Effector memory CD4-positive, alpha-beta T cell (primary cell): ENCODE data around the gene RER1.
"Not testable (repeated sequence)": the region's sequence is repeated elsewhere in the genome, so short reads cannot be mapped to it uniquely, and the experiment has no call there.

Experiments used
- DNase-seq, 3 donors: peaks; one replicate each; pipeline ENCODE4 v3.0.0-alpha.2; 2020
- H3K27ac ChIP-seq: 2 replicates; pipeline ENCODE4 v1.7.0; 2013; ENCODE audit warnings: mild to moderate bottlenecking, low read length, moderate library complexity; ENCODE audit not compliant: insufficient read depth, poor library complexity, severe bottlenecking
- H3K27me3 ChIP-seq: replicated peaks from 2 replicates; pipeline ENCODE4 v1.7.0; 2013; ENCODE audit warnings: mild to moderate bottlenecking, low read length; ENCODE audit not compliant: insufficient read depth, control insufficient read depth, poor library complexity, severe bottlenecking
- H3K36me3 ChIP-seq: 2 replicates; pipeline ENCODE4 v1.7.0; 2013; ENCODE audit warnings: mild to moderate bottlenecking, low read length, moderate library complexity; ENCODE audit not compliant: control insufficient read depth, insufficient read depth
- H3K4me1 ChIP-seq: 2 replicates; pipeline ENCODE4 v1.7.0; 2013; ENCODE audit warnings: low read length, mild to moderate bottlenecking; ENCODE audit not compliant: control insufficient read depth, insufficient read depth, poor library complexity, severe bottlenecking
- H3K4me3 ChIP-seq: 2 replicates; pipeline ENCODE4 v1.7.0; 2013; ENCODE audit warnings: low read length, low read depth, mild to moderate bottlenecking; ENCODE audit not compliant: insufficient read depth, poor library complexity, severe bottlenecking
- H3K9me3 ChIP-seq: 2 replicates; pipeline ENCODE4 v1.7.0; 2013; ENCODE audit warnings: mild to moderate bottlenecking, low read length, moderate library complexity; ENCODE audit not compliant: control insufficient read depth

The RER1 gene

DNA sequence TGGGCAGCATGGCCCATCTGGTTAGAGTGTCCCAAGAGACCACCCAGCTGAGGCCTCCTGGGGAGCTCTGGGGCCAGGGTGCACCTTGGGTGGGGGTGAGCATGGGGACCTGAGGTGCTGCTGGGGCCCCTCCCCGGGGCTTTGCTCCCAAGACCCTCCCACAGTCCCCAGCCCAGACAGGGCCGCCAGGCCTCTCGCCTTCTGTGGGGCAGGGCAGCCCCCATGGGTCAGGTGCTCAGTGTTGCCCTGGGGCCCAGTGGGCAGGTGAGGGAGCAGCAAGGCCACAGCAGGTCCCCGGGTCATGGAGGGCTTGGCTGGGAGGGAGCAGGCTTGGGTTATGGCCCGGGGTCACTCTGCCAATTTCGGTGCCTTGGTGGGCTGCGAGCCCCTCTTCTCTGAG lies 45.2 kb downstream of the RER1 start:
- DNase-seq = no peak
- Histone ChIP-seq H3K9me3 (no peaks in the 10 kb centered on the region), H3K36me3 (no peaks in the 10 kb centered on the region), H3K4me1 (no peaks in the 10 kb centered on the region), H3K4me3 (no peak overlapping the region), H3K27me3 (no peaks in the 10 kb centered on the region), H3K27ac (no peak overlapping the region)

DNA sequence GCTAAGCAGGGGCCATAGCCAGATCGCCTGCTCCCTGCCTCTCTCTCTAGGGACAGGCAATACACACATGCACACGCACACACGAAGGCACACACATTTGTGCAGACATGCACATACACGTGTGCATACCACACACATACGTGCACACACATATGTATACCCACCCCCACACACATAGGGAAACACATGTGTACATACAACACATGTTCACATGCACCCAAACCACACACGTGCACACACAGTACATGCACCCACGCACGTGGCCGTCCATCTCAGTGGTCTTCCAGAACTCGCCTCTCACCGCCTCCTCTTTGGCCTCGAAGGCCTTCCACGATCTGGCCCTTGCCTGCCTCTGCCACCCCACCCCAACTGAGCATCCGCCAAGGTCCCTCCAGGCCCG lies 46.0 kb downstream of the RER1 start:
- Histone ChIP-seq H3K4me1 (no peaks in the 10 kb centered on the region), H3K27me3 (no peaks in the 10 kb centered on the region), H3K27ac (no peak overlapping the region), H3K4me3 (no peak overlapping the region), H3K9me3 (no peaks in the 10 kb centered on the region), H3K36me3 (no peaks in the 10 kb centered on the region)
- DNase-seq = no peak

DNA sequence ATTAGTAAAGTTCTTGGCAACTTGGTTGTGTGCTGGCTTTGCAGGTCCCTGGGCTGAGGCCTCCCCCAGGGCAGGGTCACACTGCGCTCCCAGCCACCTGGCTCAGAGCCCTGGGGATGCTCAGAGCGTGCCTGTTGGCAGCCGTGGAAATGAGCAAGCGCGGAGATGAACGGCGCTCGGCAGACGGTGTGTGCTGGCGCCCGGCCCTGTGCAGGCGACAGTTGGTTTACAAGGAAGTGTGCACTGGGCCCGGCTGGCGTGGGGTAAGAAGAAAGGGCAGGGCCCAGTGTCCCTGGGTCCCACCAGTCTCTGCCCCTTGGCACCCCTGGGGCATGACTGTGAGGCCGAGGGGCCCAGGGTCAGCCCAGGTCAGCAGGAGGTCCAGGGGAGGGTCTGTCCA lies 46.4 kb downstream of the RER1 start:
- no peak overlapping the region for H3K4me3 ChIP-seq

DNA sequence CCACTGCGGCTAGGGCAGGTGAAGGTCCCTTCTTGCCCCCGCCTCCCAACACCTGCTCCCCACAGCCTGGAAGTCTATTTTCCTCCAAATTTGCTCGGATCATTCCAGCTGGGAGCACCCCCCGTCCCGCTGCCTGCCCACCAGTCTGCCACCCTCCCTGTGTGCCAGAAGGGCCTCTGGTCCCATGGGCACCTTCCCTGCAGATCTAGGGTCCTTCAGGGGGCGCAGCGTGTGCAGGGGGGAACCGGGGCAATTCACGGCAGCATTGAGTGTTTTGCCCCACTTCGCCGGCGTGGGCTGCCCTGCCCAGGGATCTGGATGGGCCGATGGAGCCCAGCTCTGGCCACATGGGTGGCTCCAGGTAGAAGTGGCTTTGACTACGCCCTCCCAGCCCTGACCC lies 47.0 kb downstream of the RER1 start:
- H3K27me3 ChIP-seq = peaks cover 6% of the 10 kb centered on the region
- H3K4me3 ChIP-seq = no peak overlapping the region
- no peak overlapping the region for H3K27ac ChIP-seq
- H3K36me3 ChIP-seq = no peaks in the 10 kb centered on the region
- DNase-seq = no peak
- no peaks in the 10 kb centered on the region for H3K9me3 ChIP-seq
- H3K4me1 ChIP-seq = peaks cover 6% of the 10 kb centered on the region

More for the DNA sequence above, 46.4 kb downstream of the RER1 start:
- no peaks in the 10 kb centered on the region for H3K9me3 ChIP-seq
- H3K36me3 ChIP-seq = no peaks in the 10 kb centered on the region
- H3K27me3 ChIP-seq = peaks cover 3% of the 10 kb centered on the region
- no peak for DNase-seq
- no peak overlapping the region for H3K27ac ChIP-seq
- H3K4me1 ChIP-seq = peaks cover 2% of the 10 kb centered on the region

DNA sequence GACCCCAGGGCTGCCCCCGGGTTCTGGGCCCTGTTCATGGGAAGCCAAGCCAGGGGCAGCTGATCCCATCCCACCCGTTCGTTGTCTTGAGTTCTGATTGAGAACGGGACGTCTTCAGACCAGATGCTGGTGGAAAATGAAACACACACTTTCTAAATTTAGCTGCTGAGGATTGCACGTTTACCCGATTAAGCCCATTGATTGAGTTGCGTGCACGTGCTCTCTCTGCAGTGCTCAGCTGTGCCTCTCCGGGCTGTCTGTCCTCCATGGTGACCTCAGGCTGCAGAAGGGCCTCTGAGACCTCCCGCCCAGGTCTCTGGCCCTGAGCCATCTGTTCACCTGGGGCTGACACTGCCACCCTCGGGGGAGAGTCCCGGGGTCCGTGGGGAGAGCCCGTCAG lies 47.7 kb downstream of the RER1 start:
- Histone ChIP-seq H3K36me3 (no peaks in the 10 kb centered on the region), H3K27ac (no peak overlapping the region), H3K4me3 (no peak overlapping the region), H3K4me1 (peaks cover 6% of the 10 kb centered on the region), H3K9me3 (no peaks in the 10 kb centered on the region), H3K27me3 (peaks cover 13% of the 10 kb centered on the region)
- DNase-seq = no peak

DNA sequence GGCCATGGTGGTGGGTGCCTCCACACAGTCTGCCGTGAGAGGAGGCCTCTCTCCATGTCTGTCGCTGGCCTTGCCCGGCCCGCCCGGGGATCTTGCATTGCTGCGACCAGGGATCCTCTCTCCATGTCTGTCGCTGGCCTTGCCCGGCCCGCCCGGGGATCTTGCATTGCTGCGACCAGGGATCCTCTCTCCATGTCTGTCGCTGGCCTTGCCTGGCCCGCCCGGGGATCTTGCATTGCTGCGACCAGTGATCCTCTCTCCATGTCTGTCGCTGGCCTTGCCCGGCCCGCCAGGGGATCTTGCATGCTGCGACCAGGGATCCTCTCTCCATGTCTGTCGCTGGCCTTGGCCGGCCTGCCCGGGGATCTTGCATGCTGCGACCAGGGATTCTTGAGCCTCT lies 48.7 kb downstream of the RER1 start:
- not testable (repeated sequence) for H3K27ac ChIP-seq, DNase-seq, H3K4me1 ChIP-seq, H3K9me3 ChIP-seq, H3K36me3 ChIP-seq, H3K4me3 ChIP-seq
- peaks cover 15% of the 10 kb centered on the region for H3K27me3 ChIP-seq

DNA sequence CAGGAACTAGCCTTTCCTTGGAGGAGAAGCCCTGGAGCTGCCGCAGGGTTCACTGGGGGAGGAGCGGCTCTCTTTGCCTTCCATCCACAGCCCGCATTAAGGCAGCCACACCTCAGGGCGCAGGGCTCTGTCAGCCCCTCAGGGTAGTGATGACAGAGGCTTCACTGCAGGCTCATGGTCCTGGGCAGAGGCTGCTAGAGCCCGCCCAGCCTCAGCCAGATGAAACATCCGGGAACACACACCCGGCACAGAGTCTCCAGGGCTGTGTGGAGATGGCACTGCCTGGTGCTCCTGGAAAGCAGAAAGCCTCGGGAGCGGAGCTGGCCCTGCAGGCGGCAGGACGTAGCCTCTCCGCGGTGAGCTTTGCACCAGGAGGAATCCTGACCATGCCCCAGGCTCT lies 50.1 kb downstream of the RER1 start:
- H3K27me3 ChIP-seq = peaks cover 15% of the 10 kb centered on the region
- peaks cover 6% of the 10 kb centered on the region for H3K4me1 ChIP-seq
- DNase-seq = no peak
- H3K27ac ChIP-seq = no peak overlapping the region
- no peaks in the 10 kb centered on the region for H3K9me3 ChIP-seq
- no peak overlapping the region for H3K4me3 ChIP-seq
- no peaks in the 10 kb centered on the region for H3K36me3 ChIP-seq

DNA sequence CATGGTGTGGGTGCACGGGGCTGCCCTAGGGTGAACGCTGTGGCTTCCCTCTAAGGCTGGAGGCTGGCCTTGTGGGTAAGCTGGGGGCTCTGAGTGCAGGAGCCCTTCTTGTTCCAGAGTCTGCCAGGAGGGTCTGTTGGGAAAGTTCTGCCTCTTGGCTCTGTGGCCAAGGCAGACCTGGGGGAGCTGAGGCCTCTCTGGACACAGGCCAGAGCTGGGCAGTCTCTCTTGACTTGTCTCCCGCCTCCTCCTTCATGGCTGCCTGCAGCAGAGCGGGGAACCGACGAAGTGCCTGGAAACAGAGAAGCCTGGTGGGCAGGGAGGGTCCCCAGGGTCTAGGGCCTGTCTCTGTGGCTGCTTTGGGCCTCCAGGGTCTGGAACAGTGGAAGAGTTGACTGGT lies 51.0 kb downstream of the RER1 start:
- no peak overlapping the region for H3K4me3 ChIP-seq

DNA sequence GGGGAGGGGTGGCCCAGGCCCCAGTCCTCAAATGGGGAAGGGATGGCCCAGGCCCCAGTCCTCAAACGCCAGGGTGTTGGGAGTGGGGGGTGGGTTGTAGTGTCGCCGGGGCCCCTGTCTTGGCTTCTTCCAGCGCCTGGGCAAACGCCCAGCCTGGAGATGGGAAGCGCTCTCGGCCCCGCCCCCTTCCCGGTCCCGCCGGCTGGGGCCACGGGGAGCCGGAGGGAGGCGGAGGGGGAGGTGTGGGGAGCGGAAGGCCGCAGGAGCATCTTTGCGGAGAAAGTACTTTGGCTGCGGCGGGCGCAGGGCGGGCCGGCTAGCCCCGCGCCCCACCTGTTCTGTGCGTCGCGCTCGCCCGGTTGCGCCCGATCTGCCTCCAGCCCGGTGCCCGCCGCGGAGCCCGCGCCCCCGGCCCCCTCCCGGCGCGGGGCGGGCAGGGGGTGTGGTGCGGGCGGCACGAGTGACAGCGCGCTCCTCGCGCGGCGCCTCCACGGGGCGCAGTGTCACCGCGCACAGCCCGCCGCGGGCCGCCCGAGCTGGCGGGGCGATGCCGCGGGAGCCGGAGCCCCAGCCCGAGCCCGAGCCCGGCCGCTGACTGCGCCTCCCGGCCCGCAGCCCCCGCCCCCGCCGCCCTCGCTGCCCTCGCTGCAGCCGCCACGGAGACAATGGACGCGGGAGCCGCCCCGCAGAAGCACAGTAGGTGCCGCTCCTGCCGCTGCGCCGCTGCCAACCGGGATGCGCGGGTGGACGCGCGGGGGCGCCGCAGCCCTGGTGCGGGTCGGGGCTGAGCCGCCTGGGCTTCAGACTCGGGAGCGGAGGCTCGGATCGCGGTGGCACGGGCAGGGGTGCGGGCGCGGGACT lies 51.9 kb downstream of the RER1 start:
- Histone ChIP-seq H3K36me3 (no peaks in the 10 kb centered on the region), H3K27me3 (peaks cover 15% of the 10 kb centered on the region), H3K4me1 (peaks cover 6% of the 10 kb centered on the region), H3K27ac (no peak overlapping the region), H3K9me3 (no peaks in the 10 kb centered on the region), H3K4me3 (no peak overlapping the region)
- no peak for DNase-seq

More for the DNA sequence above, 51.0 kb downstream of the RER1 start:
- peaks cover 15% of the 10 kb centered on the region for H3K27me3 ChIP-seq
- H3K27ac ChIP-seq = no peak overlapping the region
- no peaks in the 10 kb centered on the region for H3K9me3 ChIP-seq
- H3K4me1 ChIP-seq = peaks cover 6% of the 10 kb centered on the region
- DNase-seq = no peak
- no peaks in the 10 kb centered on the region for H3K36me3 ChIP-seq

DNA sequence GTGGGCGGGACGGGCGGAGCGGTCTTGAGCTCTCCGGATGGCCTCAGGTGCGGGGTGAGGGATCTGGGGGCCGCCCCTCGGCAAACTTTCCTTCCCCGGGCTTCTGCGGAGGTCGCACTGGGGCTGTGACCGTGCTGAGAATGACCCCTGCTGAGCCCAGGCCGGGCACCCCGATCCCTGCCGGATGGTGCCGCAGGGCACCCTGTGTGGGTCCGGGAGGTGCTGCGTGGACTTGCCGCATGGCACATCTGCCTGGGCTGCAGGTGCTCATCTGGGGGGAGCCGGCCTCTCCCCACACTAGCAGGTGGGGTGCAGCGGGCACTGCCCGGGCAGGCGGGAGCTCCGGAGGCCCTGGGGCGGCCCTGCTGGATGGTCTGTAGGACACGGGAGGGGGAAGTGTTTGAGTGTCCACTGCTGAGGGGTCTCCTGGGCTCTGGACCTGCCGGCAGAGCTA lies 52.5 kb downstream of the RER1 start:
- Histone ChIP-seq H3K4me3 (no peak overlapping the region), H3K4me1 (peaks cover 6% of the 10 kb centered on the region), H3K27me3 (peaks cover 15% of the 10 kb centered on the region), H3K36me3 (no peaks in the 10 kb centered on the region), H3K9me3 (no peaks in the 10 kb centered on the region), H3K27ac (no peak overlapping the region)
- DNase-seq = no peak
